Breast epithelium (tissue), 3 donors: Measurements from ENCODE around the gene DHH.

Experiments used
- CTCF ChIP-seq, 3 donors: fragments of 450-650 bp; IDR thresholded peaks; one replicate each; pipeline ENCODE4 v1.5.1; 2016 to 2017; ENCODE audit warnings: antibody characterized with exemption in 3 of 3, mild to moderate bottlenecking in 3 of 3, moderate library complexity in 3 of 3
- POLR2A ChIP-seq: fragments of 450-650 bp; IDR thresholded peaks from one replicate; pipeline ENCODE4 v1.6.1; 2016; ENCODE audit warnings: antibody characterized with exemption, mild to moderate bottlenecking, moderate library complexity
- POLR2AphosphoS5 ChIP-seq, 3 donors: sonication (generic); formaldehyde crosslinking; IDR thresholded peaks; one replicate each; pipeline ENCODE4 v1.6.1; 2017; ENCODE audit warnings: antibody characterized with exemption in 3 of 3

- TF ChIP-seq CTCF (IDR thresholded peaks at IDR 0.05) (no peak), POLR2A (no peak), POLR2AphosphoS5 (IDR thresholded peaks at IDR 0.05) (no peak)
Observed at GRCh38 chr12:49054524-49054923, 40.1 kb downstream of the DHH start.
